Measurements from ENCODE around the gene FBN2. TPM values are rescaled to one million over a fixed set of nuclear protein-coding genes. Genes with fewer than 3 reads are reported as not detected.

Gene FBN2
- total RNA-seq, 6 experiments from 2014 or later = 174 to 272 (median 186) TPM

DNA sequence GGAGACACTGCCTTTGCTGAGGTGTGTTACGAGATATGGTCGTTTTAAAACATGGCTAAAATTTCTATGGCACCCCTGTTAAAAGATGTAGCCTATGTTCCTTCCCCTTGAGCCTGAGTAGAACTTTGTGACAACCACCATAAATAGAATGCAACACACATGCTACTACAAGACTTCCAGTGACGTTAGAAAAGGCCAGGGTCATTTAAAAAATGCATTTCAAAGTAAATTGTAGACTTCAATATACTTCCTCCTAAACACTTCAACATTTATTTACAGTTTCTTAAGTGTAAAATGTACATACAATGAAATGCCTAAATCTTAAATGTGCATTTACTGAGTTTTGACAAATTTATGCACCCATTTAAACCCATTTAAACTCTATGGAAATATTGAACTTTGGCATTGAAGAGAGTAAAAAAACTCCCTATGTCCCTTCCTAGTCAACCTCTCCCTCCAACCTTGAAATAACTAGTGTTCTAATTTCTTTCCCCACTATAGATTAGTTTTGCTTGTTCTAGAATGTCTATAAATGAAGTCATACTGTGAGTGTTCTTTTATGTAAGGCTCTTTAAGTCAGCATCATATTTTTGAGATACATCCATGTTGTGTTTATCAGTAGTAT, 294.0 kb downstream of the FBN2 start:
- TF ChIP-seq, protein P1, sequence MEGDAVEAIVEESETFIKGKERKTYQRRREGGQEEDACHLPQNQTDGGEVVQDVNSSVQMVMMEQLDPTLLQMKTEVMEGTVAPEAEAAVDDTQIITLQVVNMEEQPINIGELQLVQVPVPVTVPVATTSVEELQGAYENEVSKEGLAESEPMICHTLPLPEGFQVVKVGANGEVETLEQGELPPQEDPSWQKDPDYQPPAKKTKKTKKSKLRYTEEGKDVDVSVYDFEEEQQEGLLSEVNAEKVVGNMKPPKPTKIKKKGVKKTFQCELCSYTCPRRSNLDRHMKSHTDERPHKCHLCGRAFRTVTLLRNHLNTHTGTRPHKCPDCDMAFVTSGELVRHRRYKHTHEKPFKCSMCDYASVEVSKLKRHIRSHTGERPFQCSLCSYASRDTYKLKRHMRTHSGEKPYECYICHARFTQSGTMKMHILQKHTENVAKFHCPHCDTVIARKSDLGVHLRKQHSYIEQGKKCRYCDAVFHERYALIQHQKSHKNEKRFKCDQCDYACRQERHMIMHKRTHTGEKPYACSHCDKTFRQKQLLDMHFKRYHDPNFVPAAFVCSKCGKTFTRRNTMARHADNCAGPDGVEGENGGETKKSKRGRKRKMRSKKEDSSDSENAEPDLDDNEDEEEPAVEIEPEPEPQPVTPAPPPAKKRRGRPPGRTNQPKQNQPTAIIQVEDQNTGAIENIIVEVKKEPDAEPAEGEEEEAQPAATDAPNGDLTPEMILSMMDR (IDR thresholded peaks at IDR 0.05) = no peak
- H3K4me1 Mint-ChIP-seq (ENCODE audit: low read depth) = peaks cover 15% of the 10 kb centered on the region
- no peak overlapping the region for H3K4me3 Mint-ChIP-seq
- DNase-seq = no peak
- no peaks in the 10 kb centered on the region for H3K9me3 Mint-ChIP-seq
- H3K27me3 Mint-ChIP-seq (ENCODE audit: insufficient read depth) = peaks cover 3% of the 10 kb centered on the region; the same call in 1 of the 2 replicates
- H3K27ac Mint-ChIP-seq = no peak overlapping the region
- H3K36me3 Mint-ChIP-seq (ENCODE audit: low read depth) = no peaks in the 10 kb centered on the region

DNA sequence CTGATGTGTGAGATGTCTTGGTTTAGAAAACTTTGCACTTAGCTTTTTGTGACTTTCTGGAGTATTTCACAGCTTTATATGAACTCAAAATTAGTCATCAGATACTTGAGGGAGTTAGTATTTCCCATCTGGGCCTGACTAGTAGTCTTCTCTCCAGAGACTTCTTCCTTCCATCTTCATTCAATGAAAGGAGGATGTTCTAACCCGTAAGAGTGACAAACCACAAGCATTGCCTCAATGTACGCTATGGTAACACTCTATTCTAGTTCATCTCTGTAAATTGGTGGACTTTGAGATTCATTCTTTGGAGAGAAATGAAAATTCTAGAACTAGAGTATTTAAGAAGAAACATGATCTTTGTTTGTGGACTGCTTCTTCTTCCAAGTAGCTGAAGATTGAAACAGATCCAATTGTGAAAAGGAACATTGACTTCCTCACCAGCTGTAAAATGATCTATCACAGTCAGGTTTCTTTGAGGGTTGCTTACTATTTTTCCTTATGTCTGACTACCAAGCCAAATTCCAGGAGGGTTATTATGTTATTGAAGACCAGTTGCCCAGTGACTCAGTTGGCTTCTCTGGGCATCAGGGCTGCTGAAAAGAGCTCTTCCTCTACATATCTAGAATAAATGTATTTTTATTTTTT, 296.9 kb downstream of the FBN2 start:
- no peak for DNase-seq
- TF ChIP-seq, protein P1 (IDR thresholded peaks at IDR 0.05) = no peak
- Mint-ChIP-seq H3K36me3 (ENCODE audit: low read depth) (no peaks in the 10 kb centered on the region), H3K27me3 (ENCODE audit: insufficient read depth) (peaks cover 12% of the 10 kb centered on the region), H3K27ac (no peak overlapping the region), H3K4me3 (no peak overlapping the region), H3K4me1 (ENCODE audit: low read depth) (peaks cover 28% of the 10 kb centered on the region), H3K9me3 (no peaks in the 10 kb centered on the region)

DNA sequence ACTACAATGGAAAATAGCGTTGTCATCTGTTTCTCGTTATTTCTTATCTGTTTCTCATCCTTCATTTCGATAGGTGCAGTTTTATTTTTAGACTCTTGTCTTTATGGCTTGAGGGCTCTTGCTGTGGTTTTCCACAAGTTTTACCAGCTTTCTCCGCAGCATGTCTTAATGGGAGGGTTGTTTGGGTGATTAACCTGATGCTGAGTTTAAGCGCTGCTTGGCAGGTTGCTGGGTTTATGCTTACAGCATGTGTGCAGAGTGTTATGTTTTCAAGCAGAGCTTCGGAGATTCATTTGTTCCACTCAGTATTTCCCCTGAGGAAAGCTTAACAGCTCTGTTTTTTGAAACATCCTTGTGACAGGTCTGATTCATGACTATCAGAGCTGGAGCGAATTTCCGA, 300.5 kb downstream of the FBN2 start:
- Mint-ChIP-seq H3K9me3 (no peaks in the 10 kb centered on the region), H3K27ac (no peak overlapping the region), H3K27me3 (ENCODE audit: insufficient read depth) (peaks cover 17% of the 10 kb centered on the region), H3K4me3 (no peak overlapping the region), H3K4me1 (ENCODE audit: low read depth) (peaks cover 28% of the 10 kb centered on the region), H3K36me3 (ENCODE audit: low read depth) (no peaks in the 10 kb centered on the region)
- DNase-seq = peak; percentile 59
- TF ChIP-seq, protein P1 (IDR thresholded peaks at IDR 0.05) = no peak

DNA sequence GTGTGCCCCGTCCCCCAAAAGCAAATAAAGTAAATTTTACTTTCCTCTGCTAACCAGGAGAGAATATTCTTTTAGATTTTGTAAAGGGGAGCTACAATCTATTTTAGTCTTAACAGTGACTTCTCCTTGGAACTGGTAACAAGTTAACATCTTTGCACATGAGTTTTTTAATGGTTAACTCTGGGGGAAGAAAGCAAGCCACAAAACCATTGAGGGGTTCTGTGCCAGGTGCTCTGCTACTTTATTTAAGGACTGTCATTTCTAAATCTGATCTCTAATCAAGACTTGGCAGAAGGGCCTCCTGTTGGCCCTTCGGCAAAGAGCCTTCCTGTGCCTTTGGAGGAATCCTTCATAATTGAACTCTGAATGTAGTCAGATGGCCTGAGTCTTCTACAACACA, 301.0 kb downstream of the FBN2 start:
- peaks cover 17% of the 10 kb centered on the region for H3K27me3 Mint-ChIP-seq (ENCODE audit: insufficient read depth)
- H3K27ac Mint-ChIP-seq = no peak overlapping the region
- H3K4me1 Mint-ChIP-seq (ENCODE audit: low read depth) = peaks cover 28% of the 10 kb centered on the region
- H3K9me3 Mint-ChIP-seq = no peaks in the 10 kb centered on the region
- no peaks in the 10 kb centered on the region for H3K36me3 Mint-ChIP-seq (ENCODE audit: low read depth)
- TF ChIP-seq, protein P1 (IDR thresholded peaks at IDR 0.05) = no peak
- no peak overlapping the region for H3K4me3 Mint-ChIP-seq
- DNase-seq = no peak

DNA sequence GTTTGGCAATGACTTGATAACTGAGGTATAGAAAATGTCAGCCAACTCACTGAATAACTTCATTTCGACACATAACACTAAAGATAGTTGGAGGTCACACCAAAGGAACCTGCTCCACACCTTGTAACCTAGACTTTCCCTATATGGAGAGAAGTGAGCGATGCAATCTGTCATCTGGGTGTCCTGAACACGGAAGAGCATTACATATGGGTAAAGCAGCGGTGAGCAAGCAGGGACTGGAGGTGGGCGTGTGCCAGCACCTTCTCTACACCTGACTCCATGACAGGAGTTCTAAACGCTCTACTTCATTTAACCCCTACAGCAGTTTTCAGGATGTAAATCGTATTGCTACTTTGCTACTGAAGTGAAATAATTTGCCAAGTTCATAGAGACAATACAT, 301.7 kb downstream of the FBN2 start:
- TF ChIP-seq, protein P1 (IDR thresholded peaks at IDR 0.05) = no peak
- Mint-ChIP-seq H3K4me1 (ENCODE audit: low read depth) (peaks cover 23% of the 10 kb centered on the region), H3K27me3 (ENCODE audit: insufficient read depth) (peaks cover 17% of the 10 kb centered on the region), H3K9me3 (no peaks in the 10 kb centered on the region), H3K27ac (no peak overlapping the region), H3K4me3 (no peak overlapping the region), H3K36me3 (ENCODE audit: low read depth) (no peaks in the 10 kb centered on the region)
- DNase-seq = no peak

Measured in HFFc6 (cell line).